ENCODE data around the gene RAB3IL1.

GRCh38 chr11:61874853-61875252 lies 42.5 kb downstream of the RAB3IL1 start:
- TF ChIP-seq POLR2A (IDR thresholded peaks at IDR 0.05; ENCODE audit: low read length) = no peak
- no peak for TF ChIP-seq GATA1 (IDR thresholded peaks at IDR 0.05; ENCODE audit: low read depth, low read length)

Data from erythroblast (primary cell).